GM19351 (cell line): Measurements from ENCODE around the gene CCSER1.
"Not testable (repeated sequence)": the region's sequence is repeated elsewhere in the genome, so short reads cannot be mapped to it uniquely, and the experiment has no call there.

Experiments used
- ATAC-seq: cut with Tn5 transposase; IDR thresholded peaks from one replicate; pipeline ENCODE4 v1.9.1; 2021; ENCODE audit warnings: mild to moderate bottlenecking, moderate library complexity; ENCODE audit not compliant: unreplicated experiment

The CCSER1 gene

DNA sequence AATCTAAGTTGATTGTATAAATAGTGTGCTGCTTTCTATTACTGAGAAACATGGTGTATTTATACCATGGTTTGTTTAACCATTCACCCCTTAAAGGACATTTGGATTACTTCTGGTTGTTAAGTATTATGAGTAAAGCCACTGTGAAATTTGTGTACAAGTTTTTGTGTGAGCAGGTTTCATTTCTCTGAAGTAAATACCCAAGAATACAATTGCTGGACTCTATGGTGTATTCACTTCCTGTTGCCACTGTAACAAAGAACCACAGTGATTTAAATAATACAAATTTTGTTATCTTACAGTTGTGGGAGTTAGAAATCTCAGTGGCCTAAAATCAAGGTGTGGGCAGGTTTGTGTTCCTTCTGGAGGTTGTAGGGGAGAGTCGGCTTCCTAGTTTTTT is 869.6 kb downstream of the CCSER1 start:
- peak; percentile 62 for ATAC-seq

DNA sequence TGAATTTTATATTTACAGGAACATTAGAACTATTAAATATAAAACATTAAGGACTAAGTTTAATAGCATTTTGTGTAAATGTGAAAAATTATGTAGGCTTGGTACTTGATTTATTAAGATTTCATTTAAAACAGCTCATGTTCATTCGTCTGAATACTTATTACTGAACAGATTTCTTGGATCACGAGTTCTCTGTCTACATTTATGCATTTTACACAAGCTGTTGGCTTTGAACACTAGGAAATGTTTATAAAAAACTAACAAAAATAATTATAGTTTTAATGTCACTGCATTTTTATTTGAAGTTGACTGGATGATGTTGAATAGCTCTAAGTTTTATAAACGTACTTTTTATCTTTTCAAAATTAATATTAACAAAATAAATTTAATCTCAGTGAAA is 888.7 kb downstream of the CCSER1 start:
- no peak for ATAC-seq

DNA sequence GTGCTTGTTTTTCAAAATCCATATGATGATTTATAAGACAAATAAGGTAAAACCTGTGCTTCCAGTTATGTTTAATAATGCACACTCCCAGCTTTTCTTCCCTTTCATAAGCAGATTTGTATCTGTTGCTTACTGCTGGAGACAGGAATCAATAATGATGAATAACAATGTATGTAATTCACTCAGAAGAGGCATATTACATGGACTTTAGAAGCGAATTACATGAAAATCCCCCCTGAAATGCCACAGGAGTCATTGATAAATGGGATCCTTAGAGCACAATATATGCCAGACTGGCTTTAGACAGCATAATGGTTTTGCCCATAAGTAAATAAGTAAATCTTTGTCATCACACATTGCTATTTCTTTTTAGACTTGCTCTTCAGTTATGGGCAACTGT is 892.3 kb downstream of the CCSER1 start:
- no peak for ATAC-seq

DNA sequence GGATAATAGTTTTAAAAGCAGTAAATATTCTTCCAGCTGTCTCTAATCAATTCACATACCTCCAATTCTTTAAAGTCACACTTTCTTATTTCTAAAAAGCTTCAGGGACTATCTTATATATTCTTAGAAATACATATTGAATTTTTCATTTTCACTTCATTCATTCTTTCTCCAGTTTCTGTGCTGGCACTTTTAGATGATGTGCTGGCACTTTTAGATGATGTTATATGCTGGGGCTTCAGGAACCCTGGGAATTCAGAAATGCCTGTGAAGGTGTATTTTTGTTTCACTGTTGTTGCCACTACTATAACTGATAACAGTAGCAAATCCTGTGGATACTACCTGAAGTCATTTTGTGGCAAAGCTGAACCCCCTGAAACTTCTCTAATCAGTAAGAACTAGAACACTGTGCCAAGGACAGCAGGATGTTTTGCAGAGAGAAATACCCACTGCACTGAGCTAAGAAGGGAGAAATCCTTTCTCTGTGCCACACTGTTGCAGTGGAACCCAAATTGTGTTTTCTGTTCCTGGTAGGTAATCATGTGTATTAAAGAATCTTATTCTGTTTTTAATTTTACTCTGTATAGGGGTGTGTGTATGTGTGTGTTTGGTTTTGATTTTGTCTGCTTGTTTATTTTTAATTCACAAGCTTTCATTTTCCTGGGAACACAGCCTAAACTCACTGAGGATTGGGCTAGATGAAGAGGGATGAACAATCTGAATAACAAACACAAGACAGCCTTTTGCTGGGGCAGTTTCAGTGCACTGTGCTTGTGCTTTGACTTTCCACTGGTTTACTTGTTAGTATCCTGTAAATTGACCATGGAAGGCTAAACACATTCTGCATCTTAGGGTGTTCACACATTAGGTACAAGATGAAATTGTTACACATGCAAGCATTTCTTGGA is 898.3 kb downstream of the CCSER1 start:
- ATAC-seq: no peak

DNA sequence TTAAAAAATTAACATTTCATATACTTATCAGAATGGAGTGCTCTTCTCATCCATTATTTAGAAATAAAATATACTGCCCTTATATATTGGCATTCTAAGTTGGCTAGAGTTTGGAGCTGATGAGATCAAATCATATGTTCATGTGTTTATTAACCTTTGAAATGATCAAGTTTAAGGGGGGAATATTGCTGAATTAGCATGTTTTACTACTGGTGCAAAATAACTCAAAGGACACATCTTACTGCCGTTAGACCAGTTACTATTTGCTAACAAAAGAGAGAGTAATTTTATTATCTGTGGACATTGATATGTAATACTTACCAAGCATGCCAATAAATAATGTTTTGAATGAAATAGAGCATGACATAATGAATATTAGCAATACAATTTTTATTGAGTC is 901.0 kb downstream of the CCSER1 start:
- ATAC-seq: no peak

DNA sequence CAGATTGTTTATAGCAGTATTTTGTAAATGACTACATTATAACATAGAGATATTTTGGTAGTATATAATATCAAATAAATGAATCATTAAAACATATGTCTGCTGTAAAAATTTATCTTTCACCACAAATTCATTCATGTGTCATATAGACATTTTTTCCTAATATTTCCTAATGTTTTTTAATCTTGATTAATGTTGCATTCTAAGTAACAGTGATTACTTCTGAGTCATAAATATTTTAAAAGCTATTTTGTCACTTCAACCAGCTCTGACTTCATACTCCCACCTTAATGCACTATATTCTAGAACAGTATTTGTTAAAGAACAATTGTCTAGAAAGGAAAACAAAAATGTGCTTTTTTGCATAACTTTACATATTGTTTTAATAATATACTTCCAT is 904.6 kb downstream of the CCSER1 start:
- no peak for ATAC-seq

DNA sequence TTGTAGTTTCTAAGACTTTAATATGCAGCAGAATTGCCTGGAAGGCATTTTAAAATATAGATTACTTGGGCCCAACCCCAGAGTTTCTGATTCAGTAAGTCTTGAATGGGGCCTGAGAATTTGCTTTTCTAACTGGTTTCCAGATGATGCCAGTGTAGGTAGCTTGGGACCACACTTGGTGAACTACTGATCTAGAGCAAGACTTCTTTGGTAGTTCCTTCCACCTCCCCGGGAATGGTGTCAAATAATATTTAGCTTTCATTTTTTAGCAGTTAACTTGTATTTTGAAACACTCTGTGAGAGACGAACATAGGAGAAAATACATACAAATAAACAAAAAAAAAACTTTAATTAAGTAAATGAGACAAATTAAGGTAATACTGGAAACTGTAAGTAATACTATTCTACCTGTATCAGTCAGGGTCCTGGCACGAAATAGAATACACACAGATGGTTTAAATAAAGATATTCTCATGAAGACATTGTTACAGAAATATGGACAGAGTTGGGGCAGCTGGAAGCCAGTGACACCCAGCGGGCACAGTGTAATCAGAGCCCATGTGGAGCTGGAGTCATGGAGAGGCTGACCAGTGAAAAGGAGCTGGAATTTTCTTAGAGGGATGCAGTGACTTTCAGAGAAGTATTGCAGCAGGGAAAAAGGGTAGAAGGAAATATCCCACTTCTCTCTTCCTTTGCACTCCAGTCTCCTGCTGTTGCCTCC is 905.7 kb downstream of the CCSER1 start:
- ATAC-seq: no peak

DNA sequence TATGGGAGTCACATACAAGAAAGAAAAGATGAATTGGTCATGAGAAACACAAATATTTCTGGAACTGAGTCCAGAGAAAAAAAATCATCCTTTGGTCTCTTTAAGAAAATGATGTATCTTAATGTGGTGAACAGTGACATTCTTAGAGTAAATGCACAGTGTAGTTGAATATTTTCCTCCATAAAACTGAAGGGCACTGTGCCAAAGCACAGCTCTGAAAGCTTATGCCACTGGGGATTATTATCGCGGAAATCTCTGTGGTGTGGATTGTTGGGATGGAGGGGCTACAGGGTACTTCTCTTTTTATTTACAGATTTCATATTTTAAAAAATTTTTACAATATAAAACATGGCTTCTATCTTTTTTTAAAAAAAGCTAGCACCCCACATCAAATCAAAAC is 908.1 kb downstream of the CCSER1 start:
- ATAC-seq: no peak

DNA sequence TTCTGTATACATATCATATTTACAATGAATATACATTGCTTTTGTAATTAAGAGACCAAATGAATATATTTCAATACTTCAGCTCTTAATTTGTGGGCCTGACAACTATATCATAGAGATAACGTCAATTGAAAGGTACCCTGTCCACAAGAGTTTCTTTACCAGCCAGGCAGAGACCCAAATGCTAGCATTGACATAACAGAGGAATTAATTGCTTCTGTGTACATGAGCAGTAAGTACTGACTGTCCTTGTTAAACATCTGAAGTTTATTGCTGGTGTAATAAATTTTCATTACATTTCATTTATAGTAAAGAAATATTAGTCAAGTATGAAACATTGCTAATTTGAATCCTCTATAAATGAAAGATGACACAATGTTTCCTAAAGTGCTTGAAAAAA is 910.8 kb downstream of the CCSER1 start:
- ATAC-seq: no peak

DNA sequence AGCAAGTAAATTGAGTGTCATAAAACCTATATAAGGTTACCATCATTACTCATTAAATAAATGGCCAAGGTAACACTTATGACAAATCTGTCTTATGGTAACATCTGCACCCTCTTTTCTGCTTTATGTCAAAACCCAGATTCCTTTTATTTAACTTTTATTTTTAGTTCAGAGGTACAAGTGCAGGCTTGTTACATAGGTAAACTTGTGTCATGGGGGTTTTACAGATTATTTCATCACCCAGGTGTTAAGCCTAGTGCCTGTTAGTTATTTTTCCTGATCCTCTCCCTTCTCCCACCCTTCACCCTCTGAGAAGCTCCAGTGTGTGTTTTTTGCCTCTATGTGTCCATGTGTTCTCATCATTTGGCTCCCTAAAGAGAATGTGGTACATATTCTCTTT is 930.7 kb downstream of the CCSER1 start:
- no peak for ATAC-seq

DNA sequence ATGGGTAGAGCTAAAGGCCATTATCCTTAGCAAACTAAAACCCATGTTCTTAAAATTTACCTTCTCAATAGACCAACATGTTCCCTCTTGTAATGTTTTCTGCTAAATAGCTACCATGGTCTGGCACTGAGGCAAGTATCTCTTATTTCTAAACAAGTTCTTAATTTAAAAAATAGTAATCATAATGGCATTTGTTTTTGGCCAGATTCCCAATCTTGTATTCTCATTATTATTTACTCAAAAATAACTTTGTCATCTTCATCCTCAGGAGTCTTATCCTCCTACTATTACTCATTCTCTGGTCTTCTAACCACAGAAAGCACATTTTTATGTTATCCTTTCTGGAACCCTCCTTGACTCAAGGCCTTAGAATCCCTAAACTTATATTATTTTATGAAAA is 931.2 kb downstream of the CCSER1 start:
- no peak for ATAC-seq

DNA sequence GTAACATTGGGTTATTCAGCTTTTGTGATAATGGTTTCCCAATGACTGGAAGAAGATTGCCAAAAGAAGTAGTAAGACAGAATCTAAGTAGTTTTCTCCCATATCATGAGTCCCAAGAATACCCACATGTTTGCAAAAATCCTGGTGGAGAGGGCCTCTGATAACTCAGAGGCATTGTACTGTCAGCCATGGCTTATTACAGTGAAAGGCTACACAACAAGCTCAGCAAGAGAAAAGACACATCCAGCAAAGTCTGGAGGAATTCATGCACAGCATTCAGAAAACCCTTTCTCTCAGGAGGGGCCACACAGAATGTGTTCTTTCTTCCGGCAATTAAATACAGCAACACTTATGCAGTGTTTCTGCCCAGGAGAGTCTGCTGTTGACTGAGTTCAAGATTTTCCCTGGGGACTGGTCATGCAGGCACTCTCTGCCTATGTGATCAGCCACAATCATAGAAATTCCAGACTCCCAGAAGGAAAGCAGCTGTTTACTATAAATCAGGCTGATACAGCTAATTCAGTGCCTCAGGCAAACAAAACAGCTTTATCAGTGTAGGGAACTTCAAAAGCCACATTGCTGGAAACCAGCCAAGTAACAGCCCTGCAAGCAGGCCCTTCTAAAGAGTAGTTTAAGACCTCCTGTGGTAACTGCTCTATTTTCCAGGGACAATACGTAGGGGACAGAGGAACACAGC is 937.1 kb downstream of the CCSER1 start:
- ATAC-seq: no peak

DNA sequence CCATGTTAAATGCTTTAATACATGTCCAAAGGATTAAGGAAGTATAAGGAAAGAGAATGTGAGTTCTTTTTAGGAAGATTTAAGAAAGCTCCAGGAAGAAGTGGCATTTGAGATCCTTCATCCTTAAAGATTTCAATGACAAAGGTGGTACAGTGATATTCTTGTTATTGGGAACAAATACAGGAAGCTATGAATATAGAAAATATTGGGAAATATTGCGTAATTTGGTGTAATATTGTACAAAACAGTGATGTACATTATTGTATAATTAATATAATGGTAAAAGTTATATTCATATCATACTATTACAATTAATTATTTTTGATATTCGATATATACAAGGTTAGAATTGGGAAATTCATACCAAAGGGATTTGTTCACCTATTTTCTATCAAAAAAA is 937.9 kb downstream of the CCSER1 start:
- ATAC-seq: no peak

DNA sequence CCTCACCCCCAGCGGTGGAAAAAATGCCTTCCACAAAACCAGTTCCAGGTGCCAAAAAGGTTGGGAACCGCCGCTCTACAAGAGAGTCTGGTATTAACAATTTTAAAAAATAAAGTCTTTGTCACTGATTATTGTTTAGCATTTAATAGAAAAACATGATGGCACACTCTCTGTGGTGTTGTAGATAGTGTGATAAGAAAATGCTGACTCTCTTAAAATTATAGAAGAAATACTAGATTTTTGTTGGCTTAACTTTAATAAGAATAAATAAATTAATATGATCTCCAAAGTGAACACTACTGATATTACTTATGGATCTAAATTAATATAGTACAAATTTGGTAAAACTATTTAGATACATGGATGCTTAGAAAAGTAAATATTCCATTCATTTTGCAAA is 943.5 kb downstream of the CCSER1 start:
- no peak for ATAC-seq

DNA sequence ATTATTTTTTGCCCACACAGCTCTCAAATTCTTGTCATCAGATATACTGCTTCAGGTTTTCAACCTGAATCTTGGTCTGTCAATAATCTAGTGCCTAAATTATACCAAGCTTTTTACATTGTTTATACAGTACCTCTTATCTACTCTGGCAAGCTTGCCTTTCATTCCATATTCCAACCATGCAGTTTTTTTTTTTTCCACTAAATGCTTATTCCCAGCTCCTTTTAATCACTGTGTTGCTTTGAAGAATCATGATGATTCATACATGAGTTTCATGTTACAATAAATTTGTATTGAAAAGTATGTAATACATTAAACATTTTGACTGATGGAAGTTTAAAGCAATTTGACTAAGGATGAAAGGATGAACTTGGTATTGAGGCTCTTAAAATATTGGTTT is 949.0 kb downstream of the CCSER1 start:
- ATAC-seq: no peak

DNA sequence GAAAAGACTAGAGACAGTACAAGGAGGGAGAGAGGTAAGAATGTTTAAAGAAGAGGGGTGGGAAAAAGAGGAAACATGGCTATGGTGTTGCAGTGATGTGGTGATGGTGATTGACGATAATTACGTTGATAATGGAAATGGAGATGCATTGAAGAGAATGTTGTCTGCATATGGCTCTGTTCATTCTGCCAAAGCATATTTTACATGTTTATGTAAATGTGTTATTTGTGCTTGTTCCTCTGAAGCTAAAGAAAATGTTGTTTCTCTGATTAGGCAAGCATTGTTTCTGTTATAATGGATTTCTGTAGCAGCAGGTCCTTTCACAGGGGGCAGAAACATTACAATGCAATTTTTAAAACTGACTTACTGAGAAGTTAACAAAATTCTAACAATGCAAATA is 958.8 kb downstream of the CCSER1 start:
- ATAC-seq: no peak

DNA sequence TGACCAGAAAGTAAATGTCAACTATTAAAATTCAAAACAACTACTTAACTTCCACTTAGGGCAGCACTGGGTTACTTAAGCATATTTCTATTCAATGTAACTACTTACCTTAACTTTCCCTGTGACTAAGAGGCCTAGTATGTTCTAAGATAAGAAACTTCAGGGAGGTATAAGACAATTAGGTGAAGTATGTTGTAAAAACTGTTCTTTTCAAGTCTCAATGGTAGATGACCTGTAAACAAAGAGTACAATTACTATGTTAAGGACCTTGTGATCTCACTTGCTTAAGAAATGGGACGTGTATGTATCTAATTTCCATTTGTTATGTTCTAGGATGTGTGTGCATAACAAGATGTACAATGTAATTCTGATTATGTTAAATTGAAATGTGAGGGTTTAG is 960.5 kb downstream of the CCSER1 start:
- no peak for ATAC-seq

DNA sequence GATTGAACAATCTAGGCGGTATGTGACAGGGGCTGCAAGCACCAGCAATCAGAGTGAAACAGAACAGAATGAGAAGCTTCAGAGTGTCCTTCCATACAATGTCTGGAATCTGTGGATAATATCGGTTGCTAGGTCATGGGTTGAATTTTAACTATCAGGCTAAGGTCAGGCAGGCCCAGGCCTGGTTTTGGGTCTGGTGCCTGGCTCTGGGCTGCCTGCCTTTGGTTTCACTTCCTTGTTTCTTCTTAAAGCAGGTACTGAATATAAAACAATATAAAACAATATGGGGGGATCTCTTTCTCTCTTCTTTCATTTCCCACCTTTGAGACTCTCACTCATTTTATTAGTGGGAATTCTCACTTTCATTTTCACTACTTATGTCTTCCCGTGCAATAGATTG is 962.0 kb downstream of the CCSER1 start:
- no peak for ATAC-seq

DNA sequence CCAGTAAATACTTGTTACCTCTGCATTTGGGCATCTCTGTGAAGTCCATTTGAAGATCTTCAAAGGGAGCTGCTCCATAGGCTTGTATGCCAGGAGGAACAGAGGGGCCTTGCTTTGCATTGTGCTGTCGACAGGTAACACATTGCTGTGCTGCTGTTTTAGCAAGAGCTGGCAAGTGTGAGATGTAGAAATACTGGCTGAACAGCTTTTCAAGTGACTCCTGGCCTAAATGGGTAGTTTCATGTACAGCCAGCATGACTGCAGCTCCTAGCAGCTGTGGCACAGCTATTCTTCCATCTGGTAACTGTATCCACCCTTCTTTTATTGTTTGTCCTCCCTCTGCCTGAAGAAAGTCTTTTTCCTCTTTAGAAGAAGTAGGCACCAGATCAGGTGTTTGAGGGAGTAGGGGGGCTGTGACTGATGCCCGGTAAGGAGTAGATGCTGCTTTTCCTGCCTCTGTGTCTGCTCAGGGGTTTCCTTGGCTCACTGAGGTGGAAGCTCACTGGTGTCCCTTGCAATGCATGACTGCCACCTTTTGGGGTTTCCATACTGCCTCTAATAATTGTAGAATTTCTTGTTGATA is 965.3 kb downstream of the CCSER1 start:
- ATAC-seq: no peak

DNA sequence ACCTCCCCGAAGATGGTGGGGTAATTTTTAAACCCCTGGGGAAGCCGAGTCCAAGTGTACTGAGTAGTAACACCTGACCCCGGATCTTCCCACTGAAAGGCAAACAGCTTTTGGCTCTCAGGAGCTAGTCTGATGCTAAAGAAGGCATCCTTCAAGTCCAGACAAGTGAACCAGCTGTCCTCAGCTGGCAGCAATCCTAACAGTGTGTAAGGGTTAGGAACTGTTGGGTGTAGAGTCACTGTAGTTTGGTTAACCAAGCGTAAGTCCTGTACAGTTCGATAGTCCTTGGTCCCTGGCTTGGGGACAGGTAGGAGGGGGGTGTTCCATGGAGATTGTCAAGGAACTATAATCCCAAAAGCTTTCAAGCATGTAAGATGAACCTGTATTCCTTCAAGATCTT is 967.0 kb downstream of the CCSER1 start:
- ATAC-seq: not testable (repeated sequence)

DNA sequence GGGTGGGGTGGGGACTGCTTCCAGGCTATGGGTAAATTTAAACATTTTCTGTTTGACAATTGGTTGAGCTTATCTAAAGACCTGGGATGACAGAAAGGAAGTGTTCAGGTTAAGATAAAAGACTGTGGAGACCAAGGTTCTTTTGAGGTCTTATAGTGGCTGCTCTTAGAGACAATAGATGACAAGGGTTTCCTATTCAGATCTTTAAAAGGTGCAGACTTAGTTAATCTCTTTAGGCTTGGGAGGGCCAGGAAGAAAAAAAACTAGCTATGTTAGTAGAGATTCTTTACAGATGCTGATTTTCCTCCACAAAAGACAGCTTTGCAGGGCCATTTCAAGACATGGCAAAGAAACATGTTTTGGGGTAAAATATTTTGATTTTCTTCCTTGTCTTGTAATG is 972.5 kb downstream of the CCSER1 start:
- no peak for ATAC-seq
